LNCAP (cell line): Measurements from ENCODE around the gene CUX1.

Experiments
- TF ChIP-seq, protein P1 (sequence below): fragments of 450-650 bp; IDR thresholded peaks from 2 replicates; pipeline ENCODE4 v1.5.1; 2017; ENCODE audit warnings: mild to moderate bottlenecking

The CUX1 gene

DNA sequence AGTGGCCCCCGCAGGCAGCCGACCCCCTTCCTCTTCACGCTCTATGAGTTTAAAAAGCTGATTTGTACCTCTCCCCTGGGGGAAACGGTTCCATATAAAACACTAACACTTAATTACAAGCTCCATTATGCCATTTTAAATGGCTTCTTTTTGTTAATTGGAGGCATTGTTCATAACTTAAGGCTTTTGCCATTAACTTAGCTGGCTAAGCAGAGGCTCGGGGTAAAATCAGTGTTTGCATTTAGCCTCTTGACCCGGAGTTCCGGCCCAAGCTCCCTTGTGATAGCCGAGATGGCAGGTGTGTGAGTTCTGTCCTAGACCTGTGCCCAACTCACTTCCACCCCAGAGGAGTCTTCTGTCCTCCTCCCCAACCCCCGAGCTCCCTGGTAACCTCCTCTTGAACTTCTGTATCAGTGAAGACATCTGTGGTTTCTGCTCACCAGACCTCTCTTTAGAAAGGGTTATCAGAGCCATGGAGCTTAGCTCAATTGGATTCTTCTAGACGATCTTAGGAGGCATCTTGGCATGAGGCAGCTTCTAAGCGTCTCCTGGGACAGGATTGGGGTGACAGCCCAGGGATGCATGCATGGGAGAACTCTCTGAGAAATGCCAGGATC is 435.0 kb downstream of the CUX1 start:
- TF ChIP-seq, protein P1, sequence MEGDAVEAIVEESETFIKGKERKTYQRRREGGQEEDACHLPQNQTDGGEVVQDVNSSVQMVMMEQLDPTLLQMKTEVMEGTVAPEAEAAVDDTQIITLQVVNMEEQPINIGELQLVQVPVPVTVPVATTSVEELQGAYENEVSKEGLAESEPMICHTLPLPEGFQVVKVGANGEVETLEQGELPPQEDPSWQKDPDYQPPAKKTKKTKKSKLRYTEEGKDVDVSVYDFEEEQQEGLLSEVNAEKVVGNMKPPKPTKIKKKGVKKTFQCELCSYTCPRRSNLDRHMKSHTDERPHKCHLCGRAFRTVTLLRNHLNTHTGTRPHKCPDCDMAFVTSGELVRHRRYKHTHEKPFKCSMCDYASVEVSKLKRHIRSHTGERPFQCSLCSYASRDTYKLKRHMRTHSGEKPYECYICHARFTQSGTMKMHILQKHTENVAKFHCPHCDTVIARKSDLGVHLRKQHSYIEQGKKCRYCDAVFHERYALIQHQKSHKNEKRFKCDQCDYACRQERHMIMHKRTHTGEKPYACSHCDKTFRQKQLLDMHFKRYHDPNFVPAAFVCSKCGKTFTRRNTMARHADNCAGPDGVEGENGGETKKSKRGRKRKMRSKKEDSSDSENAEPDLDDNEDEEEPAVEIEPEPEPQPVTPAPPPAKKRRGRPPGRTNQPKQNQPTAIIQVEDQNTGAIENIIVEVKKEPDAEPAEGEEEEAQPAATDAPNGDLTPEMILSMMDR: no peak

GRCh38 chr7:102253066-102253972 is 435.9 kb downstream of the CUX1 start:
- TF ChIP-seq, protein P1: no peak

GRCh38 chr7:102253973-102254370 is 436.5 kb downstream of the CUX1 start:
- TF ChIP-seq, protein P1: no peak

- TF ChIP-seq, protein P1: no peak
Observed at GRCh38 chr7:102254521-102254920, 437.1 kb downstream of the CUX1 start.

- TF ChIP-seq, protein P1: no peak
Observed at GRCh38 chr7:102255501-102255900, 438.1 kb downstream of the CUX1 start.

DNA sequence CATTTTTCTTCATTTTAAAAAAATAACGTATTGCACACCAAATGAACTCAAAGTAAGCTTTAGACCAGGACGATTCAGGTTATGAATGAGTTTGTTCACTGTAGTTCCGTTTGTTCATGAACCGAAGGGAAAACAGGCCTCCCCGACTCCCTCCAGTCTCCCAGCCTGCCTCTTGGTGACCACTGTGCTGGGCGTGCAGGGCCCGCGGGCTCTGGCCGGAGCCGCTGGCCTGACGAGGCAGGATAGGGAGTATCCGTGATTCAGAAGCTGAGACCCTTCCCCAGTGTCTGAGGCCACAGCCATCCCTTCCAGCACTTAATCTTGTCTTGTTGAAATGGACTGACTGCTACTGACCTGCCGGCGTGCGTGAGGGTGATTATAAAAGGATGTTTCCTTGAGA is 438.5 kb downstream of the CUX1 start:
- TF ChIP-seq, protein P1: no peak

DNA sequence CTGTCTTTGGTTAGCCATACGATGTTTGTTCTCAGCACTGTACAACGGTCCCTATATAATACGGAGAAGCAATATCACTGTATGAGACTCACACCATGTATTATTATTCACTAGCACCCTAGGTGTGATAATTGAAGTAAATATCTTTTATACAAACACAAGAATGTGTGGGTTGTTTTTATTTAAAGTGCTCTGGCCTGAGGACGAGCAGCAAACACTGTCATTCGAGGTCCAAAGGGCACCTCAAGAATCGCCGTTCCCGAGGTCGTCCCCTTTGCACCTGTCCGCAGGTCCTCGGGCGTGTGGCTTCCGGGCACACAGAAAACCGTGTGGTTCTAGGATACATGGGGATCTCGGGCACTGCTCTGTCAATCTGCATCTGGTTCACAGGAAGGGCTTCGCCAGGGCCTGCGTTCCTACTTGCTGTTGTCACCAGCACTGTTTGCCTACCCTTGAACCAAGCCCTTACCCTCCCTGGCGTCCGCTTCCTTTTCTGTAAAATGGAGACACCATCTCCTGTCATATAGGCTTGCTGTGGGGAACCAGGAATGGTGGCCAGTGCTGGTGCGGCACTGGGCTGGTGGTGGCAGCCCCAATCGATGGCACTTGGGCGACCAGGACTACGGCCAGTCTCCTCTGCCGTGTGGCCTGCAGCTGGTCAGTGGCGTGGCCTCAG is 440.8 kb downstream of the CUX1 start:
- TF ChIP-seq, protein P1: no peak
